Activated CD4-positive, alpha-beta T cell treated with anti-CD3 and anti-CD28 coated beads, Interleukin-2, amount 50 U/mL, for 24 hours (primary cell): ENCODE results near the gene CCSER2.
"Not testable (repeated sequence)": the region's sequence is repeated elsewhere in the genome, so short reads cannot be mapped to it uniquely, and the experiment has no call there.

ENCODE experiments used
- DNase-seq, 2 donors: peaks; one replicate each; pipeline ENCODE4 v3.0.0-alpha.2; 2020; ENCODE audit warnings: low read depth in 1 of 2, low spot score in 1 of 2

The CCSER2 gene

DNA sequence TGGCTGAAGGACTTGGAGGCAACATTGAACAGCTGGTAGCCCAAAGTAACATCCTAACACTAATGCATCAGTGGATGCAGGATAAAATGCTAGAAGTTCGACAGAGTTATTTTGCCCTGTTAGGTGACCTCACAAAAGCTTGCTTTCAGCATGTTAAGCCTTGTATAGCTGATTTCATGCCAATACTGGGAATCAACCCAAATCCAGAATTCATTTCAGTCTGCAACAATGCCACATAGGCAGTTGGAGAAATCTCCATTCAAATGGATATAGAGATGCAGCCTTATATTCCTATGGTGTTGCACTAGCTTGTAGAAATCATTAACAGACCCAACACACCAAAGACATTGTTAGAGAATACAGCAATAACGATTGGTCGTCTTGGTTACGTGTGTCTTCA lies 62.9 kb downstream of the CCSER2 start:
- no peak for DNase-seq

DNA sequence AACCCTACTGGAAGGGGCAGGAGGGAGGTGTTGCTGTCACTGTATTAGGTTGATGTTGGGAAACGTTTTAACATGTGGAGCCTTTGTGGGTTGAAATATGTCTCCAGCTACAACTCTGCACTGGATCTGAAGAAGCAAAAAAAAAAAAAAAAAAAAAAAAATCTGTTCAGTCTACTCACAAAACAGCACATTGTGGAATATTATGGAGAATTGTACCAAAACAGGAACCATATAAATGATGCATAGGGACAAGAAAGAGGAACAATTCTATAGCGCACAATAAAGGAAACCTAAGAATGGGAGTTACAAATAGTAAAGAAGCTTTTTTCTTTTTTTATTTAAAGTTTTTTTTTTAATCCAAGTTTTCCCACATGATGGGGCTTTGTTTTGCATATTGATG lies 63.8 kb downstream of the CCSER2 start:
- no peak for DNase-seq

DNA sequence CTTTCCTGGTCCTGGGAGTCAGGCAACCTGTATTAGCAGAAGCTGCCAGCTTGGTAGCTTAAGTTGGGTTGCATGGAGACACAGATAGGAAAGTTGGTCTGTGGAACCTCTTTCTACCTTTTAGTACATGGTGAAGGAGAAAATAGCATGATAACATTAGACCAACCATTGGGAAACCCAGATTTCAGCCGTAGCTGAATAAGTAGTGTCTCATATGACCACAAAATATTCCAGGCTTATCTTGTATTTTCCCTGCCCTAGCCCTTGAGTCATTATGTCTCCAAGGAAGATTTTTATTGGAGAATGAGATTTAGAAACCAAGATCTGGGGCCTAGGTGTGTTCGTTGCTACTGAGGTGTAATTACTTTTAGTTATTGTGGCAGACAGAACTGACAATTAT lies 67.2 kb downstream of the CCSER2 start:
- DNase-seq = no peak

DNA sequence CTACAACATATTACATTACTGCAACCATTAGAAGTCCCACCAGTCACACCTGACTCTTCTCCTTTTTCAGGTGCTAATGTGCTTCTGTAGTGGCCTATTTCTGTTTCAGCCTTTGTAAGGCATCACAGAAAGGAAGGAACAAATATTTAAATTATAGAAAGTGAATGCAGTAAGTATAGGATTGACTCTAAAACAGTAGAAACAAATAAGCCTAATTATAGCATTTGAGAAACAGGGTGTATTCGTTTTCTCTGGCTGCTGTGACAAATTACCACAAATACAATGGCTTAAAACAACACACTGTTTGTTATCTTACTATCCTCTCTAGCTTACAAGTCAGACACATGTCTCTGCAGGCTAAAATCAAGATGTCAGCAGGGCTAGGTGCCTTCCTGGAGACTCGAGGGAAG lies 69.4 kb downstream of the CCSER2 start:
- DNase-seq = no peak

DNA sequence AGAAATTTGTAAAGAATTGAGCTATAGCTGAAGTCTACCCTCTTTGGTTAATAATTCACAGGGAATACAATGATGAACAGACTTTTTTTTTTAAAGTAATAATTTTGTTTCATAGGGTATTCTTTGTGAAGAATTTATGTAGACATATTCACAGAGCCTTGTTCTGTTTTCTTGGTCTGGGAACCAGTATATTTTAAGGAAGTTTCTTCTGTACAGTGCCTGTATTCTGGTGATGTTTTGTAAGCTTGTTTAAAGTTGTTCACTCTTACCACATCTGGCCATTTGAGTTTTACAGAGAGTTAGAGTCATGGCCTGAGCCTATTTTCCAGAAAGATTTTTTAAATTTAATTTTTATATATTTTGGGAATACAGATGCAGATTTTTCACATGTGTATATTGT lies 70.3 kb downstream of the CCSER2 start:
- no peak for DNase-seq

DNA sequence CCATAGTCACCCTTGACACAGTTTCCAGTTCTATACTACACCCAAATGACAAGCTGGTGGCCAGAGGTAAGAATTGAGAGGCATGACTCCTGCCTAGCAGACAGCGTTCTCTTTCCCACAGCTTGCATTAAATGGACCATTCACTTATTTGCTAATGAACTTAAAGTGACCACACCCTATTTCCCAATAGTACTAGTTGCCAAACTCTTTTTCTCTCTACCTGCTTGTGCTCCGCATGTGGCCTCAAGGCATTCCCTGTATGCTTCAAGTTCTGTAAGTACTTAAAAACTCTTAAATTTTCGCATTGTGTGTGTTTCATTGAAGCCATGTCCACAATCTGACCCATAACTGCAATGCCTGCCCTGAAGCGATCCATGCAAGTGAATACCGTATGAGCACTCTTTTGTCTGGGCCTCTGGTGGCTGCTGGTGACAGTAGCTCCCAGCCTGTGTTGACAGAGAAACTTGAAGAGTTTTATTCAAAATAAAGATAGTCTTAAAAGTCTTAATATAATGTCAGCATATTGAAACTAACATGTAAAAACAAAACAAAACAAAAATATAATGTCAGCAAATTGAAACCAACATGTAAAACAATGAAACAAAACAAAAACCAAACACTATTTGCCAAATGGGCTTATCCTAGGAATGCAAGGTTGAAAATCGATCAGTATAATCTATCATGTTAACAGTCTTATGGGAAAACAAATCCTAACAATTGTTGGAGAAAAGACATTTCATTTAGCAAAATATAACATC lies 73.6 kb downstream of the CCSER2 start:
- no peak for DNase-seq

DNA sequence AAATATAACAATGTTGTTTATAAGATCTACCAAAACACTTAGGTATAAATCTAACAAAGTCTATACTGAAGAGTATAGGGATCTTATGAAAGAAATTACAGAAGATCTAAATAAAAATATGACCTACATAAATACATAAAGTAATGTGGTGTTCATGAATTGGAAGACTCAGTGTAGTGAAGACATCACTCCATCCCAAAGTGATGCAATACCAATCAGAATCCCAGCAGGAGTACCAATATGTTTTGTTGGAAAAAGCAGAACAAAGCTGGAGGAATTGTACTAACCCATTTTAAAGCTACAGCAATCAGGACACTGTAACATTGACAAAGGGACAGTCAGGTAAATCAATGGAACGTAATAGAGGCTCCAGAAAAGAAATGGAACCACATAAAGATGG lies 76.4 kb downstream of the CCSER2 start:
- DNase-seq = no peak

DNA sequence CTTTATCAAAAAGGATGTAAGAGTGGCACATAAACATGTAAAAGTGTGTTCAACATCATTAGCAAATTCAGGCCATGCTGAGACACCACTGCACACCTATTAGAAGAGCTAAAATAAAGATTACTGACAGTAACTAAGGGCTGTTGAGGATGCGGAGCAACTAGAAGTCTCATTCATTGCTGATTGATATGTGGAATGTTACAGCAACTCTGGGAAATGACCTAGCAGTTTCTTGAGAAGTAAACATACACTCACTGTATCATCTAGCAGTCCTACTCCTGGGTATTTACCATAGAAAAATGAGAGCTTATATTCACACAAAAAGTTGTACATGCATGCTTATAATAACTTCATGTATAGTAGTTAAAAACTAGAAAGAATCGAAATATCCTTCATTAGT lies 77.3 kb downstream of the CCSER2 start:
- no peak for DNase-seq

DNA sequence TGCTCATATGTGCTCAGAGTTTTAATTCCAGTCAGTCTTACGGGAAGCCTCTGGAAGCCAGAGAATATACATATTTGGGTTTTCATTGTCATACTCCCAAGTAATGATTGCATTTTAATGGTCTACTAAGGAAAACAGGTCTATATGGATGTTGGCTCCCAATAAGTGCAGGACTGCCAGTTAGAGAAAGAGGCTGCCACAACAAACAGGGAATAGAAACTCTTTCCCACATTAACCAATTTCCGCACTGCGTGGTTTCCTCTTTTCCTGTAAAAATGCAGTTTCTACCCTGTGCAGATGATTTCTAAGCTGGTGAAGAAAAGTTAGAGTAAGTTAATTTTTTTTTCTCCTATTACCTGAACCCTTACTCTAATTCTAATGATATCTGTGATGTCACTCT lies 78.2 kb downstream of the CCSER2 start:
- DNase-seq = no peak

DNA sequence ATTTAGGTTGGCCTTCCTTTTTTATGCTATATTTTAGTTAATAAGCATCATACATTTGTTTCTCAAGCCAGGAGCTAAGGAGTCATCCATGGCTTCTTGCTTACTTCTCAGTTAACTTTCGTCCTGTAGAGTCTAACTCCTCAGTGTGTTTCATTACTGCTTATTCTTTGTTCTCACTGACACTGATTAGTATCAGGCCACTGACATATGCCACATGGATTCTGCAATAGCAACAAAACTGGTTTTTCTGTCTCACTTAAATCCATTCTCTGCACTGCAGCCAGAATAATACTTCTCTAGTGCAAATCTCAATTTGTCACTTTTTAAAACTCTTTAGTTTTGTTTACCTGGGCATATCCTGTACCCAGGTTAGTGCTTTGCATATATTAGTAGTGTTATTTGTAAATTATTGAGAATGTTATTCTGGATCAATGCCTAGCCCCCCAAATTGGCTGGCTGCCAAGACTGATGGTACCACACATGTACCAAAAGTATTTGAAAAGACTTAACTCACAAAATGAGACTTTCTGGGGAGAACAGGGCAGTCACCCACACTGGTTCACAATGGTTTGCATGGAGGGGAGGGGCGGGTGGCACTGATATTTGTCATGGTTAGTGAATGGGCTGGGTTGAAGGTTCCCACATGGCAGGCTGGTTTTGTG lies 79.1 kb downstream of the CCSER2 start:
- no peak for DNase-seq

DNA sequence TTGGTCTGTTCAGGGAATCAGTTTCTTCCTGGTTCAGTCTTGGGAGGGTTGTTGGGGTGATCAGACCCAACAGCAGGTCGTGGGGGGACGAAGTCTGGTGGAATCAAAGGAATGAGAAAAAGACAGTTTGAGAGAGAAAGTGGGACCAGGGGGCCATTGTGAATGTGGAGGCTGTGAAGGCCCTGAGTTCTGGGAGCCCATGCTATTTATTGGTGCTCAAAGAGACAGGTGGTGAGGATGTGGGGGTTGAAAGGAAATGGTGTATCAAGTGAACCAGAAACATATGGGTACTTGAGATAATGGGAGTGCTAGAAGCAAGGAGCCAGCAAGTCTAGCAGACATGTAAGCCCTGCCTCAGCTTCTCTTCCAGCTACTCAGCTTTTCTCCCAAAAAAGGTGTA lies 84.1 kb downstream of the CCSER2 start:
- no peak for DNase-seq

DNA sequence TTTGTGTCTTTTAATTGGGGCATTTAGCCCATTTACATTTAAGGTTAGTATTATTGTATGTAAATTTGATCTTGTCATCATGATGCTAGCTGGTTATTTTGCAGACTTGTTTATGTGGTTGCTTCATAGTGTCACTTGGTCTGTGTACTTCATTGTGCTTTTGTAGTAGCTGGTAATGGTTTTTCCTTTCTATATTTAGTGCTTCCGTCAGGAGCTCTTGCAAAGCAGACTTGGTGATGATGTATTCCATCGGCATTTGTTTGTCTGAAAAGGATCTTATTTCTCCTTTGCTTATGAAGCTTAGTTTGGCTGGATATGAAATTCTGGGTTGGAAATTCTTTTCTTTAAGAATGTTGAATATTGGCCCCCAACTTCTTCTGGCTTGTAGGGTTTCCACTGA lies 85.7 kb downstream of the CCSER2 start:
- DNase-seq = not testable (repeated sequence)

DNA sequence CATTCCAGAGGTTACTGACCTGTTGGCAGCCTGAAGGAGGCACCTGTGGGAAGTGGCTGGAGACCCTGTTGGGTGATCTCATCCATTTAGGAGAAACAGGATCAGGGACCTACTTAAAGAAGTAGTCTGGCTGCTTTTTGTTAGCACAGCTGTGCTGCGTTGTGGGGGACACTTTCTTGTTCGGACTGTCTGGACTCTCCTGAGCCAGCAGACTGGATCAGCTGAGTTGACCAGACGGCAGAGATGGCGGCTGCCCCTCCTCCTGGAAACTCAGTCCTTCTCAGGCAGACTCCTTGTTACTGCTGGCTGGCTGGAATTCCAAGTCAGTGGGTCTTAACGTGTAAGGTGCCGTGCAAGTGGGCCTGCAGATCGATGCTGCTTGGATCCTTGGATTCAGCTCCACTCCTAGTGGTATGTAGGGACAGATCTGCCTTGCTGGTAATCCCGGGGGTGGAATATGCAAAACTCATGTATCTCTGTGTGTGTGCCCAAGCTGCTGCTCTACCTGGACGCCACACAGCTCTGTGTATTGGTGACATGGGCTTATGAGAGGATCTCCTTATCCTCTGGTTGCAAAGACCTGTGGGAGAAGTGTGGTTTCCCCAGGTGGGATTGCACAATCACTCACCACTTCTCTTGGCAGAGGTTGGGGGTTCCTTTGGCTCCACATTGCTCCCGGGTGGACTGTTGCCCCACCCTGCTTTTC lies 87.3 kb downstream of the CCSER2 start:
- no peak for DNase-seq

DNA sequence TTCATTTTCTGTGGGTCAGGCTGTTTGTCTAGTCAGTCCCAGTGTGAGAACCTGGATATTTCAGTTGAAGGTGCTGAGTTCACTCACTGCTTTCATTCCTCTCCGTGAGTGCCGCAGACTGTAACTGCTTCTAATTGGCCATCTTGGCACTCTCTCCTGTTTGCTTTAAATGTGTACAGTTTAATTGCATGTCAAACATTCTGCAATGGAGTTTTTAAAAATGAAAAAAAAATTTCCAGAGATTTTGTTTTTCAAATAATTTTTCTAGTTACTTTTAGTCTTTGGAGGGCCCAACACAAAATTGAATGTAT lies 87.8 kb downstream of the CCSER2 start:
- DNase-seq = no peak

DNA sequence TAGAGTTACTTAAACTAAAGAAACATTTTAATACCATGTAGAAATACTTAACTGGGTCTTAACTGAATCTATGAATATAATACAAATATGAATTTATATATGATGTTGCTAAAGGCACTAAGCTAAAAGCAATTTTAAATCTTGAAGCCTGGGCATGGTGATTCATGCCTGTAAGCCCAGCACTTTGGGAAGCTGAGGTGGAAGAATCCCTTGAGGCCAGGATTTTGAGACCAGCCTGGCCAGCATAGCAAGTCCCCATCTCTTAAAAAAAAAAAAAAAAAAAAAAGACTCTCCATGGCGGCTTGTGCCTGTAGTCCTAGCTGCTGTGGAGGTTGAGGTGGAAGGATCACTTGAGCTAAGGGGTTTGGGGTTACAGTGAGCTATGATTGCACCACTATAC lies 95.3 kb downstream of the CCSER2 start:
- no peak for DNase-seq

DNA sequence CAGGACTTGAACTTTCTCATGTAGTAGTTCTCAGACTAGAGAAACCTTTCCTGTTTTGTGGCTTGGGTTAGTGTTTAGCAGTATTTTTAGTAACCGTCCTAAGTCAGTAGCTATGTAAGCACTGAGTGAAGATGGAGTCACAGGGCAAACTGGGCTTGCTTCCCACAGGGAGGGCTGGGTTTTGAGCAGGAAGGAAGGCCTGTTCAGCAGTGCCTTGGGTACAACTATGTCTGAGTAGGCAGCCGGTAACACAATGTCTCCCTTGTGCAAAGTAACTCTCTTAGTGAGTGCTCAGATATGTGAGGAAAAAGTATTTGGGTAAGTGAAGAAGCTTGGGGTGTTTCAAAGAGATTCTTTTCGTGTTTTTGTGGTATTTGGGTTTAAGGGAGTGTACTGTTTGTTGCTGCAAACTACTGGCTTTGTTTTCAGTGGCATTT lies 96.4 kb downstream of the CCSER2 start:
- DNase-seq = no peak

DNA sequence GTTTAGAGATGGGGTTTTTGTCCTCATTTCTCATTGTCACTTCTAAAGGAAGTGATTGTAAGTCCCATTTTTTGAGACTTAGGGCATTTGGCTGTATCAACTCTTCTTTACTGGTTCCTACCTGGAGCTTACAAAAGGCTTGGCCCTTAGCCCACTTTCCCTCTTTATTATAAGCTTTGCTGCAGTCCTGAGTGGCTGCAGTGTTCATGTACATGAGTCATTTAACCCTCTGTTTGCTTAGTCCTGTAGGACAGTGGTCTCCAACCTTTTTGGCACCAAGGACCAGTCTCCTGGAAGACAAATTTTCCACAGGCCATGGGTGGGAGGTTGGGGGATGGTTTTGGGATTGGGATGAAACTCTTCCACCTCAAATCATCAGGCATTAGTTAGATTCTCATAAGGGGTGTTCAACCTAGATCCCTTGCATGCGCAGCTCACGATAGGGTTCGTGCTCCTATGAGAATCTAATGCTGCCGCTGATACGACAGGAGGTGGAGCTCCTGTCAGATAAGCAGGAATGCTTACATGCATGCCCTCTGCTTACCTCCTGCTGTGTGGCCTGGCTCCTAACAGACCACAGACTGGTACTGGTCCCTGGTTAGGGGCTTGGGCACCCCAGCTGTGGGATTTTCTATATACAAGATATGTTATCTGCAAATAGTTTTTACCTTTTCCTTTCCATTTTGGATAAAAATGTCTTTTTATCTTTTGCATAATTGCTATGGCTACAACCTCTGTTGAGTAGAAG lies 99.7 kb downstream of the CCSER2 start:
- no peak for DNase-seq

DNA sequence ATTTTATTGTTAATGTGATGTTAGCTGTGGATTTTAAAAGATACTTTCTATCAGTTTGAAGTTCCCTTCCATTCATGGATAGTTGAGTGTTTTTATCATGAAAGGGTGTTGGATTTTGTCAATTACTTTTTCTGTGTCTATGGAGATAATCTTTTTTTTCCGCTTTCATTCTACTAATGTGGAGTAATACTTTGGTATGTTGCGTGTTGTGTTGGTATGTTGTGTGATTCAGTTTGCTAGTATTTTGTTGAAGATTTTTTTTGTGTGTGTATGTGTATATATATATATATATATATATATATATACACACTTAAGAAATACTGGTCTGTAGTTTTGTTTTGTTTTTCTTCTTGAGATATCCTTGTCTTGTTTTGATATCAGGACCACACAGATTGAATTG lies 100.3 kb downstream of the CCSER2 start:
- no peak for DNase-seq

DNA sequence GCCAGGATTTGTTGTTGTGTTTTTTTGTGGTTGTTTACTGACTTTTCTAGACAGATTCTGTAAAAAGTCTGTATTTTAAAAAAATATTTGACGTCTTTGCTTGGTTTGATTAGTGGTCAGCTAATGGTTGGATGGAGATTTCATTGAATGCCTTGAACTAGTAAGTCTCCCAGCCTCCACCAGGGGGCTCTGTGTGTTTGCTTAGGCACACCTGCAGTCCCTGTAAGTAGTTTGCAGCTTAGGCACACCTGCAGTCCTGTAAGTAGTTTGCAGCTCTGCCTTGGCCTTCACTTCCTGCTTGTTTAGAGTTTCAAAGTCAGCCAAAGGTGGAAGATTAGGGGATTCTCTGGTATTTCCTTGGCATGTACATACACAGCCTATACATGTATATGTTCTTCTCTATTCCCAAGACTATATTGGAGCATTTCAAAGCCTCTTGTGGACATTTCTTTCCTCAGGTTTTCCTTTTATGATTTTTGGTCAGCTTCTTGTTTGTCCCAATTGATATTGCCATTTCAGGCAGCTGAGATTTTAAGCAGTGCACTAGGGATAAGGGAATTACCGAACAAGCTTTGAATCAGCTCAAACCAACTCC lies 101.6 kb downstream of the CCSER2 start:
- peak; percentile 15 to 57 for DNase-seq

DNA sequence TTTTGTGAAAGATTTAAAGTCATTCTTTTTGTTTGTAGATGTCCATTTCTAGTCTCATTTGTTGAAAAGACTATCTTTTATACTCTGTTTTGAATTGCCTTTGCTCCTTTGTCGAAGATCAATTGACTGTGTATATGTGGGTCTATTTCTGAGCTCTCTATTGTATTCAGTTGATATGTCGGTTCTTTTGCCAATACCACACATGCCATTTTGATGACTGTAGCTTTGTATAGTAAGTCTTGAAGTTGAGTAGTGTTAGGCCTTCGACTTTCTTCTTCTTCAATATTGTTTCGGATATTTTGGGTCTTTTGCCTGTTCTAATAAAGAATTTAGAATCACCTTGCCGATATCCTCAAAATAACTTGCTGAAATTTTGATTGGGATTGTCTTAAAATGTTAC lies 104.5 kb downstream of the CCSER2 start:
- no peak for DNase-seq

DNA sequence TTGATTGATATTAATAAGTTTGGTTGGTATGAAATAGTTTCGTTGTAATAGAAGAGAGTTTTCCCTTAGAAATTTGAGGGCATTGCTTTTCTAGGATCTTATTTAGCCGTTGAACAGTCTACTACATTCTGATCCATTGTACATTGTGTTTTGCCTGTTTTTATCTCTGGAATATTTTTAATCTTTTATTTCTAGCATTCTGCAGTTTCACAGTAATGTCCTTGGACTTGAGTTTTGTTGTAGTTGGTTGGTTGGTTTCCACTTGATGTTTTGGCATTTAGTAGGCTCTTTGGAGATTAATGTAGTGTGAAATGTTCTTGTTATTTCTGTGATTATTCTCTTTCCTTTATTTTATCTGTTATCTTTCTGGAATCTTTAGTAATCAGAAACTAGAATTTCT lies 112.4 kb downstream of the CCSER2 start:
- no peak for DNase-seq
